GM11168 (cell line): Measurements from ENCODE around the gene RBM47.
"Not testable (repeated sequence)": the region's sequence is repeated elsewhere in the genome, so short reads cannot be mapped to it uniquely, and the experiment has no call there.

Experiments used
- in situ Hi-C: fragments of 300-500 bp; cut with MboI; formaldehyde crosslinking; loops from one replicate; pipeline ENCODE4 v1.12.0; 2022; ENCODE audit warnings: low sequenced_read_pairs; ENCODE audit not compliant: unreplicated experiment

The RBM47 gene

GRCh38 chr4:40571208-40571607 lies 58.5 kb downstream of the RBM47 start:
- in situ Hi-C loops, result no loop called here

GRCh38 chr4:40570348-40571077 lies 59.2 kb downstream of the RBM47 start:
- in situ Hi-C loops, result no loop called here

GRCh38 chr4:40564815-40565483 lies 64.7 kb downstream of the RBM47 start:
- in situ Hi-C loops, result no loop called here

GRCh38 chr4:40564004-40564403 lies 65.7 kb downstream of the RBM47 start:
- in situ Hi-C loops, result no loop called here

GRCh38 chr4:40563401-40563800 lies 66.3 kb downstream of the RBM47 start:
- in situ Hi-C loops, result no loop called here

- in situ Hi-C loops, result no loop called here
Measured at GRCh38 chr4:40562681-40563080, 67.0 kb downstream of the RBM47 start.

- in situ Hi-C loops, result no loop called here
Measured at GRCh38 chr4:40562208-40562607, 67.5 kb downstream of the RBM47 start.

GRCh38 chr4:40561543-40562177 lies 68.0 kb downstream of the RBM47 start:
- in situ Hi-C loops, result not testable (repeated sequence)

- in situ Hi-C loops, result no loop called here
Measured at GRCh38 chr4:40559585-40560465, 69.8 kb downstream of the RBM47 start.

- in situ Hi-C loops, result no loop called here
Measured at GRCh38 chr4:40557736-40558135, 71.9 kb downstream of the RBM47 start.

GRCh38 chr4:40555176-40555900 lies 74.3 kb downstream of the RBM47 start:
- in situ Hi-C loops, result no loop called here

- in situ Hi-C loops, result not testable (repeated sequence)
Measured at GRCh38 chr4:40554641-40555040, 75.0 kb downstream of the RBM47 start.

- in situ Hi-C loops, result no loop called here
Measured at GRCh38 chr4:40553995-40554394, 75.7 kb downstream of the RBM47 start.

GRCh38 chr4:40552536-40552935 lies 77.1 kb downstream of the RBM47 start:
- in situ Hi-C loops, result no loop called here

GRCh38 chr4:40551568-40552136 lies 78.0 kb downstream of the RBM47 start:
- in situ Hi-C loops, result not testable (repeated sequence)

- in situ Hi-C loops, result no loop called here
Measured at GRCh38 chr4:40550948-40551462, 78.7 kb downstream of the RBM47 start.

- in situ Hi-C loops, result no loop called here
Measured at GRCh38 chr4:40550196-40550595, 79.5 kb downstream of the RBM47 start.

GRCh38 chr4:40548256-40548655 lies 81.4 kb downstream of the RBM47 start:
- in situ Hi-C loops, result no loop called here

GRCh38 chr4:40547789-40548132 lies 81.9 kb downstream of the RBM47 start:
- in situ Hi-C loops, result no loop called here
